ENCODE measurements around the gene TMEM114. TPM values are rescaled to one million over a fixed set of nuclear protein-coding genes. Genes with fewer than 3 reads are reported as not detected.

Gene TMEM114
- total RNA-seq, 2 donors from 2014 or later = not detected

DNA sequence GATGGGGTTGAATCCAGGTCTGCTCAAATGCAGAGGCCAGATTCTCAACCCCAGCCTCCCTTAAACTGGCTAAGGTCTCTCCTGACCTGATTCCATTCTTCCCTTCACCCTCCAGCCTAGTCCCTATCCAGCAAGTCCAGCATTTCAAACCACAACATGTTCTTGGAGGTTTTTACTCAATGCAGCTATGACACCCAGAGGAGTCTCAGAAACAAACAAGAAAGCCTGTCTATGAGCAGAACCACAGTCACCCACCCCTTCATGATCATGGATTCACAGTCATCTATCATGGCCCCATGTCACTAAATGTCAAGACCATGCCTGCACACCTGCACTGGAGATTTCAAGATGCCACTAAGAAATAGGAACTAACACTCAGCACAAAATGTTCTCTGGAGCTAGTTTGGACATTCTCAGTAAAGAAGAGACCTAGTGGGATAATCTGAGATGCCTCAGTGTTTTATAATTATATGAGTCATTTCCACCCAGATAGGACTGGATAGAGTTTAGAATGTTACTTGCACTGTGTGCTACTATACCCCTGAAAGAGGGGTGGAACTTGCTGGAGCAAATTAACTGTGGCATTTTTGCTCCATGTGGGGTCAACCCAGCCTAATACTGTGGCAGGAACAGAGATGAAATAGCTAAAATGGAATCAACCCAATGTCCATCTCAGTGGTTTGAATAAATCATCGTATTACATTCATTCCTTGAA, 21.7 kb upstream of the TMEM114 start:
- Histone ChIP-seq H3K27ac (no peak overlapping the region), H3K9me3 (no peaks in the 10 kb centered on the region), H3K36me3 (replicated peaks in 1 of 2; ENCODE audit: insufficient read depth in 1 of 2, low read depth in 2 of 2) (no peaks in the 10 kb centered on the region), H3K4me3 (no peak overlapping the region), H3K27me3 (no peaks in the 10 kb centered on the region), H3K4me1 (no peaks in the 10 kb centered on the region)
- intact Hi-C loops (cut with DNase I) = no loop called here
- DNase-seq (no peak), ATAC-seq (no peak)
- 87 to 89% methylated on average over 1 of the region's 1 CpG for WGBS, 2 donors
- TF ChIP-seq POLR2A (IDR thresholded peaks at IDR 0.05) = no peak
- TF ChIP-seq, protein P1, sequence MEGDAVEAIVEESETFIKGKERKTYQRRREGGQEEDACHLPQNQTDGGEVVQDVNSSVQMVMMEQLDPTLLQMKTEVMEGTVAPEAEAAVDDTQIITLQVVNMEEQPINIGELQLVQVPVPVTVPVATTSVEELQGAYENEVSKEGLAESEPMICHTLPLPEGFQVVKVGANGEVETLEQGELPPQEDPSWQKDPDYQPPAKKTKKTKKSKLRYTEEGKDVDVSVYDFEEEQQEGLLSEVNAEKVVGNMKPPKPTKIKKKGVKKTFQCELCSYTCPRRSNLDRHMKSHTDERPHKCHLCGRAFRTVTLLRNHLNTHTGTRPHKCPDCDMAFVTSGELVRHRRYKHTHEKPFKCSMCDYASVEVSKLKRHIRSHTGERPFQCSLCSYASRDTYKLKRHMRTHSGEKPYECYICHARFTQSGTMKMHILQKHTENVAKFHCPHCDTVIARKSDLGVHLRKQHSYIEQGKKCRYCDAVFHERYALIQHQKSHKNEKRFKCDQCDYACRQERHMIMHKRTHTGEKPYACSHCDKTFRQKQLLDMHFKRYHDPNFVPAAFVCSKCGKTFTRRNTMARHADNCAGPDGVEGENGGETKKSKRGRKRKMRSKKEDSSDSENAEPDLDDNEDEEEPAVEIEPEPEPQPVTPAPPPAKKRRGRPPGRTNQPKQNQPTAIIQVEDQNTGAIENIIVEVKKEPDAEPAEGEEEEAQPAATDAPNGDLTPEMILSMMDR (IDR thresholded peaks at IDR 0.05) = no peak

DNA sequence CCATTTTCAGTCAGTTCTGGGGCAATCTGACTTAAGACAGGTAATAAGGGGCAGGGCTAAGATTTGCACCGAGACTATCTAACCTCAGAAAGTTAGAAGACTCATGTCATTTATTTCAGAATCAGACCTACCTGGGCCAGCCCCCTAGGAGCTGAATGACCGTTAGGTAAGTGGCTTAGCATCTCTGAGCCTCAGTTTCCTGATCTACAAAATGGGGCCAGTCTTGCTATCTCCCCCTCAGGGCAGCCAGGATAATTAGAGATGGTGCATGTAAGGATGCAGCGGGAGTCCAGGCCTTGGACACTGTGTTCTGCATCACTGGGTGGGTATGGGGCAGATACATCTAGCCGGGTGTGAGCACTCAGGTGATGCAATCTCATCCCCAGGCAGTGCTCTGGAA, 20.8 kb upstream of the TMEM114 start:
- ATAC-seq (no peak), DNase-seq (no peak)
- WGBS, 2 donors = 71 to 75% methylated on average over 3 to 4 of the region's 4 CpGs
- Histone ChIP-seq H3K4me3 (no peak overlapping the region), H3K4me1 (no peaks in the 10 kb centered on the region), H3K36me3 (replicated peaks in 1 of 2; ENCODE audit: insufficient read depth in 1 of 2, low read depth in 2 of 2) (no peaks in the 10 kb centered on the region), H3K9me3 (no peaks in the 10 kb centered on the region), H3K27me3 (no peaks in the 10 kb centered on the region), H3K27ac (no peak overlapping the region)
- intact Hi-C loops (cut with DNase I) = no loop called here
- TF ChIP-seq, protein P1 (IDR thresholded peaks at IDR 0.05) = no peak
- no peak for TF ChIP-seq POLR2A (IDR thresholded peaks at IDR 0.05)

DNA sequence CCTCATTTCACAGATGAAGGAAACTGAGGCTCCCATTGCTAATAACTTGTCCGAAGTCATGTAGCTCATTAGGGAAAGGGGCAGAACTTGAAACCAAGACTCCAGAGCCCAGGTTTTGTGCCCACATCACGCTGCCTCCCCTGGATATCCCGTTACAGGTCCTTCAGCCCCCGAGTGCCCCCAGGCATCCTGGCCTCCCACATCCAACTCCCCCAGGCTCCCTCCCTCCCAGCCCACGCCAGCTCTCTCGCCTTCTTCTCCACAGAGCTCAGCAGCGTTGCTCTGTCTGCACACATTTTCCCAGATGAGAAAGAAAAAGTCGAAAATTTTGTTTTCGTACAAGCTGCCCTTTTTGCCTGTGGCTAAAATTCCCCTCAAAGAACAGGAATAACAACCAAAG, 16.9 kb upstream of the TMEM114 start:
- no peak for DNase-seq

DNA sequence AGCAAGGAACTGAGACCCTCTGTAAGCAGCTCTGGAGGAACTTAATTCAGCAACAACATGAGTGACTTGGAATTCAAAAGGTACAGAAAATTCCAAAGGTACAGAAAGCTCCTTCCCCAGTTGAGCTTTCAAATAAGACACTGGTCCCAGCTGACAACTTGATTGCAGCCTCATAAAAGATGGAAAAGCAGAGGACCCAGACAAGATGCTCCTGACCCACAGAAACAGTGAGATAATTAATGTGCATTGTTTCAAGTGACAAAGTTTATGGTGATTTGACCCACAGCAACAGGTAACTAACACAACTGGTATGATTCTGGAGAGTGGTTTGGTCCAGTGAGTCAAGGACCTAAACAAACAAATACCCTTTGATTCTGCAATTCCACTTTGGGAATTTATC, 15.2 kb upstream of the TMEM114 start:
- TF ChIP-seq, protein P1 (IDR thresholded peaks at IDR 0.05) = no peak
- TF ChIP-seq POLR2A (IDR thresholded peaks at IDR 0.05) = no peak
- ATAC-seq = no peak

More for the DNA sequence above, 16.9 kb upstream of the TMEM114 start:
- Histone ChIP-seq H3K9me3 (no peaks in the 10 kb centered on the region), H3K27me3 (no peaks in the 10 kb centered on the region), H3K27ac (no peak overlapping the region), H3K36me3 (replicated peaks in 1 of 2; ENCODE audit: insufficient read depth in 1 of 2, low read depth in 2 of 2) (no peaks in the 10 kb centered on the region), H3K4me3 (no peak overlapping the region), H3K4me1 (no peaks in the 10 kb centered on the region)
- no peak for TF ChIP-seq POLR2A (IDR thresholded peaks at IDR 0.05)
- TF ChIP-seq, protein P1 (IDR thresholded peaks at IDR 0.05) = no peak
- WGBS, 2 donors = 55 to 58% methylated on average over 9 of the region's 9 CpGs
- intact Hi-C loops (cut with DNase I) = no loop called here
- ATAC-seq = no peak

More for the DNA sequence above, 15.2 kb upstream of the TMEM114 start:
- no peak for DNase-seq
- Histone ChIP-seq H3K4me3 (no peak overlapping the region), H3K27me3 (no peaks in the 10 kb centered on the region), H3K27ac (no peak overlapping the region), H3K36me3 (replicated peaks in 1 of 2; ENCODE audit: insufficient read depth in 1 of 2, low read depth in 2 of 2) (no peaks in the 10 kb centered on the region), H3K9me3 (no peaks in the 10 kb centered on the region), H3K4me1 (no peaks in the 10 kb centered on the region)
- intact Hi-C loops (cut with DNase I) = no loop called here
